Measurements from ENCODE around the gene SBF1. TPM values are rescaled to one million over a fixed set of nuclear protein-coding genes. Genes with fewer than 3 reads are reported as not detected.
A peak's percentile ranks its signal among the peaks of the same experiment; 100 is the strongest.

Gene SBF1
- total RNA-seq, 1 experiment from 2014 or later = 97.2 TPM

DNA sequence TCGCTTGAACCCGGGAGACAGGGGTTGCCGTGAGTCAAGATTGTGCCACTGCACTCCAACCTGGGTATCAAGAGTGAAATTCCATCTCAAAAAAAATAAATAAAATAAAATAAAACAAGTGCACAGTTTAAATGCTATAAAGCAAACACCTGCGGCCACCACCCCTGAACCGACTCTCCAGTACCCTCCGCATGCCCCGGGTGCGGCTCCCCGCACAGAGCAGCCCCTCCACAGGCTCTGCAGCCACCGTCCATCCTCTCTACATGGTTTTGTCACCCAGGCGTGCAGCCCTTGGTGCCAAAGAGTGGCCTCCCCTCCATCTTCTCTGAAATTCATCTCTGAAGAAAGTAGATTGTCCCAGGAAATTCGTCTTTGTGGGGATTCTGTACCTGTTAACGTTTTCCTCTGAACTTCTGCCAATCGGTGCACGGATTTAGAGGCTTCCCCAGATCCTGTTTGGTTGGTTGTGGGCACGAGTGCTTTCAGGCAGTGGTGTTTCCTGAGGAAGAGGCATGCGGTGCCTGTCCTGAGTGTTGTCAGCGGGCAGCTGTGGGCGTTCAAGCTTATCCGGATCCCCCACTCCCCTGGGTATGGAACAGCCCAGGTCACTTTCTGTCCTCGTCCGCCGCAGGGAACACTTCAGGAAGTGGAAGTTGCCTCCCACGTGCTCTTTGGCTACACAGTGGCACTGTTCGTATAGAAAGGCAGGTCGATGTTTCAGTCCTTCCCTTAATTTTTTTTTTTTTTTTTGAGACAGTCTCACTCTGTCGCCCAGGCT, 15.9 kb upstream of the SBF1 start:
- POLR2A ChIA-PET (ENCODE audit: low non-redundant PET) = no interaction called here
- Histone ChIP-seq H3K9me3 (ENCODE audit: low read depth, low read length, poor library complexity, severe bottlenecking) (no peaks in the 10 kb centered on the region), H3K4me1 (ENCODE audit: insufficient read depth, low read length, poor library complexity, severe bottlenecking) (peaks cover 2% of the 10 kb centered on the region), H3K27ac (ENCODE audit: low read depth, low read length, poor library complexity, severe bottlenecking) (no peak overlapping the region), H3K36me3 (ENCODE audit: insufficient read depth, low read length, poor library complexity, severe bottlenecking) (no peaks in the 10 kb centered on the region), H3K27me3 (replicated peaks; ENCODE audit: insufficient read depth, low read depth, low read length, poor library complexity) (no peaks in the 10 kb centered on the region), H3K4me3 (ENCODE audit: low read depth, low read length, poor library complexity, severe bottlenecking) (no peak overlapping the region)
- CTCF ChIA-PET = no interaction called here
- TF ChIP-seq, protein P1, sequence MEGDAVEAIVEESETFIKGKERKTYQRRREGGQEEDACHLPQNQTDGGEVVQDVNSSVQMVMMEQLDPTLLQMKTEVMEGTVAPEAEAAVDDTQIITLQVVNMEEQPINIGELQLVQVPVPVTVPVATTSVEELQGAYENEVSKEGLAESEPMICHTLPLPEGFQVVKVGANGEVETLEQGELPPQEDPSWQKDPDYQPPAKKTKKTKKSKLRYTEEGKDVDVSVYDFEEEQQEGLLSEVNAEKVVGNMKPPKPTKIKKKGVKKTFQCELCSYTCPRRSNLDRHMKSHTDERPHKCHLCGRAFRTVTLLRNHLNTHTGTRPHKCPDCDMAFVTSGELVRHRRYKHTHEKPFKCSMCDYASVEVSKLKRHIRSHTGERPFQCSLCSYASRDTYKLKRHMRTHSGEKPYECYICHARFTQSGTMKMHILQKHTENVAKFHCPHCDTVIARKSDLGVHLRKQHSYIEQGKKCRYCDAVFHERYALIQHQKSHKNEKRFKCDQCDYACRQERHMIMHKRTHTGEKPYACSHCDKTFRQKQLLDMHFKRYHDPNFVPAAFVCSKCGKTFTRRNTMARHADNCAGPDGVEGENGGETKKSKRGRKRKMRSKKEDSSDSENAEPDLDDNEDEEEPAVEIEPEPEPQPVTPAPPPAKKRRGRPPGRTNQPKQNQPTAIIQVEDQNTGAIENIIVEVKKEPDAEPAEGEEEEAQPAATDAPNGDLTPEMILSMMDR (conservative IDR thresholded peaks at IDR 0.05; ENCODE audit: low read depth, low read length) = no peak
- TF ChIP-seq EZH2 (IDR thresholded peaks at IDR 0.05; ENCODE audit: borderline replicate concordance, low read depth, low read length, poor library complexity, severe bottlenecking) = no peak
- intact Hi-C loops (cut with micrococcal nuclease; ENCODE audit: unreplicated experiment) = loop anchor here (10.0 kb wide), 1 partner anchor 216 kb away; the partner anchor contains the start of gene MAPK11
- no TSS peak for BruUV-seq (replicated peaks)
- DNase-seq (ENCODE audit: low spot score) = peak; percentile 47

- CTCF ChIA-PET = no interaction called here
- no peak for TF ChIP-seq EZH2 (IDR thresholded peaks at IDR 0.05; ENCODE audit: borderline replicate concordance, low read depth, low read length, poor library complexity, severe bottlenecking)
- TF ChIP-seq, protein P1 (conservative IDR thresholded peaks at IDR 0.05; ENCODE audit: low read depth, low read length) = no peak
- Histone ChIP-seq H3K4me1 (ENCODE audit: insufficient read depth, low read length, poor library complexity, severe bottlenecking) (peaks cover 7% of the 10 kb centered on the region), H3K36me3 (ENCODE audit: insufficient read depth, low read length, poor library complexity, severe bottlenecking) (no peaks in the 10 kb centered on the region), H3K27ac (ENCODE audit: low read depth, low read length, poor library complexity, severe bottlenecking) (no peak overlapping the region), H3K27me3 (replicated peaks; ENCODE audit: insufficient read depth, low read depth, low read length, poor library complexity) (no peaks in the 10 kb centered on the region), H3K4me3 (ENCODE audit: low read depth, low read length, poor library complexity, severe bottlenecking) (no peak overlapping the region), H3K9me3 (ENCODE audit: low read depth, low read length, poor library complexity, severe bottlenecking) (no peaks in the 10 kb centered on the region)
- no TSS peak for BruUV-seq (replicated peaks)
- POLR2A ChIA-PET (ENCODE audit: low non-redundant PET) = no interaction called here
- DNase-seq (ENCODE audit: low spot score) = no peak
- intact Hi-C loops (cut with micrococcal nuclease; ENCODE audit: unreplicated experiment) = loop anchor here (10.0 kb wide), 1 partner anchor 215 kb away; the partner anchor contains the start of gene MAPK11
Measured at GRCh38 chr22:50489363-50490243, 14.8 kb upstream of the SBF1 start.

- BruUV-seq (replicated peaks) = no TSS peak
- Histone ChIP-seq H3K4me1 (ENCODE audit: insufficient read depth, low read length, poor library complexity, severe bottlenecking) (peaks cover 7% of the 10 kb centered on the region), H3K27ac (ENCODE audit: low read depth, low read length, poor library complexity, severe bottlenecking) (no peak overlapping the region), H3K36me3 (ENCODE audit: insufficient read depth, low read length, poor library complexity, severe bottlenecking) (no peaks in the 10 kb centered on the region), H3K27me3 (replicated peaks; ENCODE audit: insufficient read depth, low read depth, low read length, poor library complexity) (no peaks in the 10 kb centered on the region), H3K9me3 (ENCODE audit: low read depth, low read length, poor library complexity, severe bottlenecking) (no peaks in the 10 kb centered on the region), H3K4me3 (ENCODE audit: low read depth, low read length, poor library complexity, severe bottlenecking) (no peak overlapping the region)
- ChIA-PET POLR2A (ENCODE audit: low non-redundant PET) (no interaction called here), CTCF (no interaction called here)
- DNase-seq (ENCODE audit: low spot score) = no peak
- TF ChIP-seq, protein P1 (conservative IDR thresholded peaks at IDR 0.05; ENCODE audit: low read depth, low read length) = no peak
- TF ChIP-seq EZH2 (IDR thresholded peaks at IDR 0.05; ENCODE audit: borderline replicate concordance, low read depth, low read length, poor library complexity, severe bottlenecking) = no peak
- intact Hi-C loops (cut with micrococcal nuclease; ENCODE audit: unreplicated experiment) = no loop called here
Measured at GRCh38 chr22:50488886-50489285, 14.1 kb upstream of the SBF1 start.

Data from A673 (cell line).